Measurements from ENCODE around the gene MOB3C. TPM values are rescaled to one million over a fixed set of nuclear protein-coding genes. Genes with fewer than 3 reads are reported as not detected.

Gene MOB3C
- total RNA-seq, 2 donors from 2014 or later = 13.3 to 20.4 TPM

DNA sequence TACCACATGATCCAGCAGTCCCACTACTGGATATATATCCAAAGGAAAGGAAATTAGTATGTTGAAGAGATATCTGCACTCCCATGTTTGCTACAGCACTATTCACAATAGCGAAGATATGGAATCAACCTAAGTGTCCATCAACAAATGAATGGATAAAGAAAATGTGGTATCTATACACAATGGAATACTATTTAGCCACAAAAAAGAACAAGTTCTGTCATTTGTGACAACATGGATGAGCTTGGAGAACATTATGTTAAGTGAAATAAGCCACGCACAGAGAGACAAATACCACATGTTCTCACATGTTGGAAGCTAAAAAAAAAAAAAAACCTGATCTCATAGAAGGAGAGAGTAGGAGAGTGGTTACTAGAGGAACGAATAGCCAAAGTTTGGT lies 33.9 kb upstream of the MOB3C start:
- DNase-seq (no peak), ATAC-seq (no peak)

DNA sequence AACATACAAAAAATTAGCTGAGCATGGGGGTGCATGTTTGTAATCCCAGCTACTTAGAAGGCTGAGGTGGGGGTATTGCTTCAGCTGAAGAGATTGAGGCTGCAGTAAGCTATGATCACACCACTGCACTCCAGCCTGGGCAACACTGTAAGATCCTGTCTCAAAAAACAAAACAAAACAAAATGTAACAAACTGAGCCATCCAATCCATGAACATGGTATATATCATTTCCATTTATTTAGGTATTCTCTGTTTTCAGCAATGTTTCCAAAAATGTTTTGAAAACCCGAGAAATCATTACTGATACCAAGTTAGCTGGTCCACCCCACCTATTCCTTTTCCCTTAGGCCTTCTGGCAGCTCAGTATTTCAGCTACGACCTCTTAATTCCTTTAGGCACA lies 33.2 kb upstream of the MOB3C start:
- Mint-ChIP-seq H3K4me1 (peaks cover 2% of the 10 kb centered on the region), H3K36me3 (ENCODE audit: low read depth) (peaks cover 8% of the 10 kb centered on the region), H3K27ac (no peak overlapping the region), H3K27me3 (no peaks in the 10 kb centered on the region), H3K4me3 (no peak overlapping the region)
- H3K9me3 ChIP-seq (ENCODE audit: control insufficient read depth, low read length, poor library complexity, severe bottlenecking) = no peaks in the 10 kb centered on the region
- DNase-seq (no peak), ATAC-seq (no peak)

More for the DNA sequence above, 33.9 kb upstream of the MOB3C start:
- H3K27ac Mint-ChIP-seq = no peak overlapping the region
- H3K9me3 ChIP-seq (ENCODE audit: control insufficient read depth, low read length, poor library complexity, severe bottlenecking) = no peaks in the 10 kb centered on the region
- H3K27me3 Mint-ChIP-seq = no peaks in the 10 kb centered on the region
- peaks cover 9% of the 10 kb centered on the region for H3K36me3 Mint-ChIP-seq (ENCODE audit: low read depth)
- no peak overlapping the region for H3K4me3 Mint-ChIP-seq
- peaks cover 2% of the 10 kb centered on the region for H3K4me1 Mint-ChIP-seq

DNA sequence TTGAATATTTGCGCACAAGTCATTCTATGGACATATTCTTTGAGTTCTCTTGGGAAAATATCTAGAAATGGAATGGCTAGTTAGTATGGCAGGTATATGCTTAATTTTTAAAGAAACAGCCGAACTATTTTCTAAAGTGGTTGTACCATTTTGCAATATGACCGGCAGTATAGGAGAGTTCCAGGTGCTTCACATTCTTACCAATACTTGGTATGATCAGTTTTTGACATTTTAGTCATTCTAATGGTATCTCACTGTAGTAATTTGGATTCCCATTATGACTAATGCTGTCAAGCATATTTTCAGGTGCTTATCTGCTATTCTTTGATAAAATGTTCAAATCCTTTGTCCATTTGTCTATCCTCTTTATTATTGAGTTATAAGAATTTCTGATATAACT lies 31.0 kb upstream of the MOB3C start:
- H3K27ac Mint-ChIP-seq = no peak overlapping the region
- no peak for ATAC-seq
- no peak overlapping the region for H3K4me3 Mint-ChIP-seq
- no peaks in the 10 kb centered on the region for H3K9me3 ChIP-seq (ENCODE audit: control insufficient read depth, low read length, poor library complexity, severe bottlenecking)
- no peaks in the 10 kb centered on the region for H3K27me3 Mint-ChIP-seq
- peaks cover 5% of the 10 kb centered on the region for H3K36me3 Mint-ChIP-seq (ENCODE audit: low read depth)
- DNase-seq = no peak
- no peaks in the 10 kb centered on the region for H3K4me1 Mint-ChIP-seq

DNA sequence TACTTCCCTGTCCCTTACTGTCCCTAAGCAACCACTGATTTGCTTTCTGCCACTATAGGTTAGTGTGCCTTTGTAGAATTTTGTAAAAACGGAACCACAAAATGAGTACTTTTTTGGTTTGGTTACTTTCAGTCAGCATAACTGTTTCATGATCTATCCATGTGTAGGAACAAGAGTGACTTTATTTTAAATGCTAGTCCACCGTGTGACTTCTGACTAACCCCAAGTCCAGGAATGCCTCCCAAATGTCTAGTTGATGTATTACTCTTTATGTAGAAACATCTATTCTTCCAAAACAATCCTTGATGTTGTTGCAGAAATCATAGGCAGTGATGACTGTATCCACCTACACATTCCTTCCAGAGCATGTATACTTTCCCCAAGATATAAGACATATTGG lies 30.2 kb upstream of the MOB3C start:
- peaks cover 4% of the 10 kb centered on the region for H3K36me3 Mint-ChIP-seq (ENCODE audit: low read depth)
- no peak overlapping the region for H3K4me3 Mint-ChIP-seq
- H3K27ac Mint-ChIP-seq = peak overlapping the region; percentile 16
- no peaks in the 10 kb centered on the region for H3K27me3 Mint-ChIP-seq
- no peaks in the 10 kb centered on the region for H3K9me3 ChIP-seq (ENCODE audit: control insufficient read depth, low read length, poor library complexity, severe bottlenecking)
- ATAC-seq (no peak), DNase-seq (no peak)
- no peaks in the 10 kb centered on the region for H3K4me1 Mint-ChIP-seq

DNA sequence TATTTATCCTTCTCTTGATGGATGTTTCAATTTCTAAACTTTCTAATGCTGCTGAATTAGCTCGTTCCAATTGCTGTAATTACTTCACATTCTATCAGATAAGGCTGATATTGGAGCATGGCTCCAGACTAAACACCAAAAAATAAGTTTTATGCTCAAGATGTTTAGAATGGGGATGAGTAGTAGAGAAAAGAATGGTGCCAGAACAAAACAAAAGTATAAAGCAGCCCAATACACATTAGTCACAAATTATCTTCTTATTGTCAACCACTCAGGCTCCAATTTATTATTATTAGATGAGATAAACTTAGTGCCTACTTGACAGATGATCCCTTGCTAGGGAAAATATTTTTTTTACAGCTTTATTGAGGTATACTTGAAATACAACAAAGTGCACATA lies 29.7 kb upstream of the MOB3C start:
- DNase-seq (no peak), ATAC-seq (no peak)
- H3K9me3 ChIP-seq (ENCODE audit: control insufficient read depth, low read length, poor library complexity, severe bottlenecking) = no peaks in the 10 kb centered on the region
- peak overlapping the region; percentile 16 for H3K27ac Mint-ChIP-seq
- no peak overlapping the region for H3K4me3 Mint-ChIP-seq
- H3K27me3 Mint-ChIP-seq = no peaks in the 10 kb centered on the region
- no peaks in the 10 kb centered on the region for H3K4me1 Mint-ChIP-seq
- peaks cover 9% of the 10 kb centered on the region for H3K36me3 Mint-ChIP-seq (ENCODE audit: low read depth)

DNA sequence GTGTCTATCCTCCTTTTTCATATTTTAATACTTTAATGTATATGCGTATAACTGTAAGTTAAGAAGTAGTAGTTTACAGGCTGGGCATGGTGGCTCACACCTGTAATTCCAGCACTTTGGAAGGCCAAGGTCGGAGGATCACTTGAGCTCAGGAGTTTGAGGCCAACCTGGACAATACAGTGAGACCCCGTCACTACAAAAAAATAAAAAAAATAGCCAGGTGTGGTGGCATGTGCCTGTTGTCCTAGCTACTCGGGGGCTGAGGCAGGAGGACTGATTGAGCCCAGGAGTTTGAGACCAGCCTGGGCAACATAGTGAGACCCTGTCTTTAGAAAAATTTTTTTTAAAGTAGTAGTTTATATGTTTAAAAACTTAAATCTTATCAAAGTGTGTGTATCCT lies 29.2 kb upstream of the MOB3C start:
- no peaks in the 10 kb centered on the region for H3K27me3 Mint-ChIP-seq
- ATAC-seq = no peak
- no peaks in the 10 kb centered on the region for H3K9me3 ChIP-seq (ENCODE audit: control insufficient read depth, low read length, poor library complexity, severe bottlenecking)
- H3K36me3 Mint-ChIP-seq (ENCODE audit: low read depth) = peaks cover 10% of the 10 kb centered on the region
- DNase-seq = no peak
- peaks cover under 1% of the 10 kb centered on the region for H3K4me1 Mint-ChIP-seq
- no peak overlapping the region for H3K27ac Mint-ChIP-seq
- no peak overlapping the region for H3K4me3 Mint-ChIP-seq

DNA sequence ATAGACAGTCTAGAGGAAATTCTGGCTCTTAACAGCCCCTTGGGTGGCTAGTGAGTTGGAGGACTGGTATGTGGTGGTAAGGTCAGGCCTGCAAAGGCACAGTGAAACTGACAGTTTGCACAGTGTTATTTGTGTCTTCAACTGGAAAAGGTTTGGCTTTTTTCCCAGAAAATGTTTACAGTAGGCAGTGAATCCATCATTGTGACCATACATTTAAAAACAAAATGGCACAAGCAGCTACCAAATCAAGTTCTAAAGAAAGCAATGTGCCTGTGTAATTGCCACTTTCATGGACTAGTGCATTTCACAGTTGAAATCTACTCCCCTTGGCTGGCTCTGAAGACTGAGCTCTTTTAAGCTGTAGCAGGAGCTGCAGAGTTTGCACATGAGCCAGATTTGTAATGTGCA lies 26.8 kb upstream of the MOB3C start:
- DNase-seq (no peak), ATAC-seq (no peak)
- H3K4me1 Mint-ChIP-seq = peaks cover 3% of the 10 kb centered on the region
- H3K4me3 Mint-ChIP-seq = no peak overlapping the region
- H3K27ac Mint-ChIP-seq = no peak overlapping the region
- no peaks in the 10 kb centered on the region for H3K27me3 Mint-ChIP-seq
- no peaks in the 10 kb centered on the region for H3K9me3 ChIP-seq (ENCODE audit: control insufficient read depth, low read length, poor library complexity, severe bottlenecking)
- peaks cover 23% of the 10 kb centered on the region for H3K36me3 Mint-ChIP-seq (ENCODE audit: low read depth)

DNA sequence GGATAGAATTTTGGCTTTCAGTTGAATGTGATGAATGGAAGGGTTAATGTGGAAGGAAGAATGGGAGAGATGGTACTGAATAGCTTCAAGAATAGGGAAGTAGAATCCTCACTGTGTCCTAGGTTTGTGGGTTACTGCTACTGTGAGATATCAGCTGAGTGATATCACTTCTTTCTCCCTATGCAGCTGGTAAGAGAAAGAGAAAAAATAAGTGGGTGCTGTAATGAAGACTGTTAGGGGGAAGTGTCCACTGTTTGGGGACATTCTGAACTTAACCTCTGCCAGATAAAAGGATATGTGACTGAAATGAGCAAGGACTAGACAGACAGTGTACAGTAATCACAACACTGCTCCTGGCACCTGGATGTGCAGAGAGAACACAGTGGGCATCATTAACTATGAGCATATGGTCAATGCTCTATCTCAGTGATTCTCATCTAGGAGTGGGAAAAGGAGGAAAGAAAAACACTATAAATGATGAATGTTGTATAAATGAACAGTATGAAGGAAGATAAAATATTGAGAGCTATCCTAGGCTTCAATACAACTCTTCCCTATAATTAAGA lies 25.6 kb upstream of the MOB3C start:
- DNase-seq = no peak
- no peaks in the 10 kb centered on the region for H3K27me3 Mint-ChIP-seq

DNA sequence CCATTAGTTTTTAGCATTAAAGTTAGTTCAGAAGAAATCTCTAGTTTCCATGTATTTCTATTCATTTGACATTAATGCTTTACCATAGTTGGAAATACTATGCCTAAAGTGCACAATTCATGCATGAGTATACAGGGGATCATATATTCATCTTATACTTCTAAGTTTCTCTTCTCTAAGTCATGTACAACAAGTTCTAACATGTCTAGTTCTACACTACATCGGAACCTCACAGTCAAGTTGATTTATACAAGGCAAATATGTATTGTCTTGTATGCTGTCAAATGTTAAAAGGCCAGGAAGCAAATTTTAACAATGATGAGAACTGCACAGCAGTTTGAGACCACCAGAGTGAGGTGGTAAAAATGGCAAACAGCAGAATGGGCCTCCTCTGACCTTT lies 22.9 kb upstream of the MOB3C start:
- Mint-ChIP-seq H3K4me1 (peaks cover 5% of the 10 kb centered on the region), H3K36me3 (ENCODE audit: low read depth) (peaks cover 23% of the 10 kb centered on the region), H3K27me3 (no peaks in the 10 kb centered on the region), H3K27ac (no peak overlapping the region), H3K4me3 (no peak overlapping the region)
- no peak for ATAC-seq
- DNase-seq = no peak
- no peaks in the 10 kb centered on the region for H3K9me3 ChIP-seq (ENCODE audit: control insufficient read depth, low read length, poor library complexity, severe bottlenecking)

More for the DNA sequence above, 25.6 kb upstream of the MOB3C start:
- Mint-ChIP-seq H3K4me1 (peaks cover 3% of the 10 kb centered on the region), H3K4me3 (no peak overlapping the region), H3K27ac (no peak overlapping the region), H3K36me3 (ENCODE audit: low read depth) (peaks cover 23% of the 10 kb centered on the region)
- H3K9me3 ChIP-seq (ENCODE audit: control insufficient read depth, low read length, poor library complexity, severe bottlenecking) = no peaks in the 10 kb centered on the region
- ATAC-seq = no peak

DNA sequence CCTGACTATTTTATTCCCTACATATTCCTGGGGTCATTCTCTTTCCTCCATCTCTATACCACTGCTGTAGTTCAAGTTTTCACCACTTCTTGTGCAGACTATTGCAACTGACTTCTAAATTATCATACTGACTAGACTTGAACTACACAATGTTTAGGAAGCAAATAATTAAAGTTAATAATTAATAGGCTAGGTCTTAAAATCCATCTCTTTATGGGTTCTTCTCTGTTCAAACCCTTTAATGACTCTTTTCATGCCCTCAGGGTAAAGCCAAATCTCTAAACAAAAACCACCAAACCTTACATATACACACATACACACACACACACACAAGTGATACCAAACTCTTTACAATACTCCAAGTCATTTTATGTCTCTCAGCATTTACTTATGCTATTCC lies 22.3 kb upstream of the MOB3C start:
- Mint-ChIP-seq H3K36me3 (ENCODE audit: low read depth) (peaks cover 28% of the 10 kb centered on the region), H3K27me3 (no peaks in the 10 kb centered on the region), H3K27ac (no peak overlapping the region), H3K4me1 (peaks cover 5% of the 10 kb centered on the region), H3K4me3 (no peak overlapping the region)
- no peaks in the 10 kb centered on the region for H3K9me3 ChIP-seq (ENCODE audit: control insufficient read depth, low read length, poor library complexity, severe bottlenecking)
- no peak for ATAC-seq
- no peak for DNase-seq

DNA sequence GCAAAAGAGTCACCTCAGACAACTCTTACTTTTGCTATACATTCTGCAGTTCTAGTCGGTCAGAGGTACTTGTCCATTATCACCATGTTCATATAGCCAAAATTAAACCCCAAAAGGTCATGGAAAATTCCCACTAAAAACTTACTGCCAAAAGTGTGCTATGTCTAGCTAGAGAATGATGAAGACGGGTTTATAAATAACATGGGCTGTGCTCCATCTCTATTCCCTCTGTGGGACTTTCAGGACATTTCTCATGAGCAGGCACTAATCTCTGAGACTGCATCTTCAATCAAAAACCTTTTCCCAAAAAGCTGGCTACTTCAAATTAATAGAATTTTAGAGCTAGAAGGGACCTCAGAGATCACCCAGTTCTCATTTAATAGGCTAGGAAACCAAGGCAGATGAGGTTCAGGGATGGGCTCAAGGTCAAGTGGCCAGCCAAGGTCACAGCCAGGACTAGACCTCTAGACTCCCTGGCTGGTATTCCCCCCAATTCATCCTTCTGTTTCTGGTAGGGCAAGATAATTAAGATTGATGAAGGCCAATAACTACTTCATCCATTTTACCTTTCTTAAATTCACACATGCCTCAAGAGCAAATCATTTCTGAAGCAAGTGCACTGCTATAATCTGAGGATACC lies 21.0 kb upstream of the MOB3C start:
- Mint-ChIP-seq H3K4me3 (no peak overlapping the region), H3K27ac (peak overlapping the region; percentile 45), H3K36me3 (ENCODE audit: low read depth) (peaks cover 28% of the 10 kb centered on the region), H3K4me1 (peaks cover 5% of the 10 kb centered on the region), H3K27me3 (no peaks in the 10 kb centered on the region)
- DNase-seq (no peak), ATAC-seq (no peak)
- H3K9me3 ChIP-seq (ENCODE audit: control insufficient read depth, low read length, poor library complexity, severe bottlenecking) = no peaks in the 10 kb centered on the region

DNA sequence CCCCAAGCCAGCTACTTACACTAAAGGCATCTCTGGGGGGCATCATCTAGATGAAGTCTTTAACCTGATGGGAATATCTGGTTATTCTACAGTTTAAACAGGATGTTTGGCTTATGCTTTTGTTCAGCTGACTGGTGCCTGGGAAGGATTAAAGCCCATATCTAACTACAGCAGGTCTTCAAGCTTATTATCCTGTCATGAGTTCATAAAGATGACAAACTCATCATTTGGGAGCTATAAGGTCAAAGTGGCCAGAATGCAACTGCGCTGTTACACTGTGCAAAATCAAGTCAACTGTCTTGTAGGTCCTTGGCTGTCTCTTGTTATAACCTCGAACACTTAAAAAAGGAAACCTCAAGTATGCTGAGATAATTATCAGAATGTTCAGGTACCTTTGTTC lies 18.6 kb upstream of the MOB3C start:
- H3K27ac Mint-ChIP-seq = no peak overlapping the region
- H3K9me3 ChIP-seq (ENCODE audit: control insufficient read depth, low read length, poor library complexity, severe bottlenecking) = no peaks in the 10 kb centered on the region
- peaks cover 2% of the 10 kb centered on the region for H3K4me1 Mint-ChIP-seq
- no peak for DNase-seq
- H3K36me3 Mint-ChIP-seq (ENCODE audit: low read depth) = peaks cover 18% of the 10 kb centered on the region
- no peaks in the 10 kb centered on the region for H3K27me3 Mint-ChIP-seq
- ATAC-seq = no peak
- no peak overlapping the region for H3K4me3 Mint-ChIP-seq

DNA sequence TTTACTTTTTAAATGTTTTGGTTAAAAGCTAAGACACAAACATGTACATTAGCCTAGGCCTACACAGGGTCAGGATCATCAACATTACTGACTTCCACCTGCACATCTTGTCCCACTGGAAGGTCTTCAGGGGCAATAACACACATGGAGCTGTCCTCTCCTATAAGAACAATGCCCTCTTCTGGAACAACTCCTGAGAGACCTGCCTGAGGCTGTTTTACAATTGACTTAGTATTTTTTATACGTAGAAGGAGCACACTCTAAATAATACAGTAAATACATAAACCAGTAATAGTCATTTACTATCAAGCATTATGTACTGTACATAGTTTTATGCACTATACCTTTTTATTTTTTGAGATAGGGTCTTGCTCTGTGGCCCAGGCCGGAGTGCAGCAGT lies 14.1 kb upstream of the MOB3C start:
- H3K36me3 Mint-ChIP-seq (ENCODE audit: low read depth) = peaks cover 7% of the 10 kb centered on the region

More for the DNA sequence above, 14.1 kb upstream of the MOB3C start:
- DNase-seq (no peak), ATAC-seq (no peak)
- no peaks in the 10 kb centered on the region for H3K27me3 Mint-ChIP-seq
- no peak overlapping the region for H3K4me3 Mint-ChIP-seq
- H3K4me1 Mint-ChIP-seq = peaks cover 2% of the 10 kb centered on the region
- H3K9me3 ChIP-seq (ENCODE audit: control insufficient read depth, low read length, poor library complexity, severe bottlenecking) = no peaks in the 10 kb centered on the region
- no peak overlapping the region for H3K27ac Mint-ChIP-seq
